IMR-90 (cell line): ENCODE results near the gene SEMA4D. TPM values are rescaled to one million over a fixed set of nuclear protein-coding genes. Genes with fewer than 3 reads are reported as not detected.

Experiments
- ATAC-seq: fragments of 200-7000 bp; cut with Tn5 transposase; 2 replicates; pipeline ENCODE4 v1.9.1; 2020; ENCODE audit warnings: low read depth, mild to moderate bottlenecking, moderate library complexity
- BruUV-seq: library from RNA; stranded (reverse); fragments of 400-500 nt; replicated peaks from 2 replicates; lab custom pipeline; 2021; lab: Mats Ljungman, UMichigan
- CTCF ChIA-PET: fragments of 300-600 bp; formaldehyde crosslinking; extraction: SDS; loops from one replicate; lab custom pipeline; 2021; ENCODE audit warnings: antibody characterized with exemption; lab: Yijun Ruan, JAX
- POLR2A ChIA-PET: fragments of 300-600 bp; sonication (Branson Sonifier 250); formaldehyde crosslinking; loops from one replicate; lab custom pipeline; 2022; ENCODE audit warnings: antibody characterized with exemption; ENCODE audit not compliant: unreplicated experiment; lab: Charles Lee
- DNase-seq: peaks from one replicate; pipeline ENCODE4 v3.0.0; 2013
- H2AFZ ChIP-seq: replicated peaks from 2 replicates; pipeline ENCODE3; 2013; ENCODE audit warnings: low read length, mild to moderate bottlenecking; ENCODE audit not compliant: poor library complexity
- H2AK5ac ChIP-seq: 2 replicates; pipeline ENCODE4 v1.6.1; 2013; ENCODE audit warnings: low read depth, low read length, inconsistent platforms
- H2AK9ac ChIP-seq: replicated peaks from 2 replicates; pipeline ENCODE3; 2013; ENCODE audit warnings: mild to moderate bottlenecking, low read depth, low read length, moderate library complexity; ENCODE audit not compliant: poor library complexity
- H2BK120ac ChIP-seq: 2 replicates; pipeline ENCODE4 v1.6.1; 2013; ENCODE audit warnings: low read depth, low read length, inconsistent platforms
- H2BK15ac ChIP-seq: 3 replicates; pipeline ENCODE4 v1.6.1; 2013; ENCODE audit warnings: low read depth, low read length, inconsistent platforms
- H2BK20ac ChIP-seq: 2 replicates; pipeline ENCODE4 v1.6.1; 2013; ENCODE audit warnings: low read depth, mild to moderate bottlenecking, inconsistent platforms, low read length, moderate library complexity
- H2BK5ac ChIP-seq: 2 replicates; pipeline ENCODE4 v1.6.1; 2013; ENCODE audit warnings: mild to moderate bottlenecking, low read depth, low read length, inconsistent platforms; ENCODE audit not compliant: poor library complexity, severe bottlenecking
- H3K14ac ChIP-seq: replicated peaks from 2 replicates; pipeline ENCODE4 v1.6.1; 2013; ENCODE audit warnings: low read depth, low read length, inconsistent platforms
- H3K18ac ChIP-seq: 2 replicates; pipeline ENCODE4 v1.6.1; 2013; ENCODE audit warnings: low read depth, low read length, control low read depth
- H3K23ac ChIP-seq: 2 replicates; pipeline ENCODE4 v1.6.1; 2013; ENCODE audit warnings: low read depth, low read length, inconsistent platforms
- H3K27ac ChIP-seq: 2 replicates; pipeline ENCODE4 v1.5.1; 2013; ENCODE audit warnings: mild to moderate bottlenecking, control low read depth, low read length; ENCODE audit not compliant: insufficient read depth
- H3K27me3 ChIP-seq: 2 replicates; pipeline ENCODE4 v1.6.1; 2013; ENCODE audit warnings: low read length; ENCODE audit not compliant: control insufficient read depth, insufficient read depth
- H3K36me3 ChIP-seq: 2 replicates; pipeline ENCODE4 v1.6.1; 2013; ENCODE audit warnings: low read length, mixed read lengths; ENCODE audit not compliant: control insufficient read depth, insufficient read depth
- H3K4ac ChIP-seq: 2 replicates; pipeline ENCODE4 v1.6.1; 2013; ENCODE audit warnings: low read depth, low read length, inconsistent platforms
- H3K4me1 ChIP-seq: 2 replicates; pipeline ENCODE4 v1.6.1; 2013; ENCODE audit warnings: low read length, mixed read lengths; ENCODE audit not compliant: control insufficient read depth, insufficient read depth
- H3K4me2 ChIP-seq: 2 replicates; pipeline ENCODE4 v1.6.1; 2013; ENCODE audit warnings: low read depth, mild to moderate bottlenecking, control low read depth, low read length, moderate library complexity
- H3K4me3 ChIP-seq: 2 replicates; pipeline ENCODE4 v1.5.1; 2013; ENCODE audit warnings: low read depth, mild to moderate bottlenecking, control low read depth, low read length, moderate library complexity; ENCODE audit not compliant: insufficient read depth
- H3K56ac ChIP-seq: 2 replicates; pipeline ENCODE4 v1.6.1; 2013; ENCODE audit warnings: low read length, inconsistent platforms; ENCODE audit not compliant: insufficient read depth; ENCODE audit errors: extremely low read depth
- H3K79me1 ChIP-seq, 2 experiments: 2 replicates each; pipeline ENCODE4 v1.6.1; 2013; ENCODE audit warnings: low read length in 2 of 2, inconsistent platforms in 1 of 2, low read depth in 1 of 2
- H3K9ac ChIP-seq: 2 replicates; pipeline ENCODE4 v1.6.1; 2013; ENCODE audit warnings: low read depth, low read length, control low read depth
- H3K9me1 ChIP-seq: 2 replicates; pipeline ENCODE4 v1.6.1; 2013; ENCODE audit warnings: low read length, inconsistent platforms; ENCODE audit not compliant: insufficient read depth
- H3K9me3 ChIP-seq: 2 replicates; pipeline ENCODE4 v1.6.1; 2013; ENCODE audit warnings: low read length; ENCODE audit not compliant: control insufficient read depth, insufficient read depth
- H4K20me1 ChIP-seq: 2 replicates; pipeline ENCODE4 v1.6.1; 2013; ENCODE audit warnings: low read length, inconsistent platforms; ENCODE audit not compliant: insufficient read depth
- H4K5ac ChIP-seq: 2 replicates; pipeline ENCODE4 v1.6.1; 2013; ENCODE audit warnings: mild to moderate bottlenecking, low read depth, low read length, control low read depth
- H4K8ac ChIP-seq, 2 experiments: 2 replicates each; pipeline ENCODE4 v1.6.1; 2013; ENCODE audit warnings: low read depth in 2 of 2, low read length in 2 of 2, control low read depth in 1 of 2, inconsistent platforms in 1 of 2
- H4K91ac ChIP-seq: 2 replicates; pipeline ENCODE4 v1.6.1; 2013; ENCODE audit warnings: low read depth, low read length, inconsistent platforms; ENCODE audit not compliant: insufficient read depth
- CEBPB ChIP-seq: IDR thresholded peaks from 2 replicates; pipeline ENCODE4 v1.6.1; 2012; ENCODE audit warnings: low read depth, low read length, improper control_type of control experiment
- MAFK ChIP-seq: IDR thresholded peaks from 2 replicates; pipeline ENCODE4 v1.6.1; 2012; ENCODE audit warnings: low read depth, low read length, improper control_type of control experiment
- MAZ ChIP-seq: IDR thresholded peaks from 2 replicates; pipeline ENCODE4 v1.6.1; 2012; ENCODE audit warnings: low read depth, mild to moderate bottlenecking, low read length, improper control_type of control experiment, moderate library complexity, borderline replicate concordance
- POLR2A ChIP-seq: IDR thresholded peaks from 2 replicates; pipeline ENCODE4 v1.6.1; 2012; ENCODE audit warnings: mild to moderate bottlenecking, low read depth, low read length
- WGBS, 2 experiments: methylation state at CpG; one replicate each; pipeline versions ENCODE4 v1.1.5 to v1.1.7; 2013; ENCODE audit warnings: missing lambda C conversion rate in 2 of 2; ENCODE audit not compliant: insufficient read length in 1 of 2; ENCODE audit errors: extremely low coverage in 2 of 2; 5-methylcytosine and 5-hydroxymethylcytosine counted together
- dilution Hi-C: fragments of 300-500 bp; cut with HindIII; formaldehyde crosslinking; loops from one replicate; pipeline ENCODE4 v1.14.3; 2018; ENCODE audit warnings: low sequenced_read_pairs; ENCODE audit not compliant: unreplicated experiment
- in situ Hi-C: fragments of 300-500 bp; cut with MboI; formaldehyde crosslinking; loops from 3 replicates; pipeline ENCODE4 v1.14.3; 2019; ENCODE audit warnings: low sequenced_read_pairs, inconsistent platforms, mixed read lengths
- intact Hi-C: fragments of 100-400 bp; cut with micrococcal nuclease; formaldehyde crosslinking; loops from 2 replicates; pipeline ENCODE4 v1.10.0; 2022
- polyA plus RNA-seq, 3 experiments: library from polyadenylated mRNA; depleted of rRNA; stranded (reverse); fragments of >200 nt; gene quantifications; 2 replicates each; pipeline ENCODE4 v1.2.3, GENCODE V29; 2012; ENCODE audit warnings: low replicate concordance in 1 of 3
- total RNA-seq: library from RNA; depleted of rRNA; stranded (reverse); fragments of >200 nt; gene quantifications from 2 replicates; pipeline ENCODE4 v1.2.3, GENCODE V29; 2012
- TF ChIP-seq, protein P1 (sequence below): conservative IDR thresholded peaks from 2 replicates; pipeline ENCODE4 v1.5.1; 2012; ENCODE audit warnings: mild to moderate bottlenecking, low read depth, low read length, improper control_type of control experiment

SEMA4D gene
- total and polyA plus RNA-seq, 2 of the 4 experiments (the other 2 are of a cell fraction) = 0.90 to 1.5 TPM

GRCh38 chr9:89346696-89347095 is 151.2 kb downstream of the SEMA4D start:
- no peak overlapping the region for H2AFZ ChIP-seq
- no peaks in the 10 kb centered on the region for H3K27me3 ChIP-seq
- H4K8ac ChIP-seq = no peak overlapping the region
- no peak overlapping the region for H3K4me3 ChIP-seq
- no peak overlapping the region for H3K18ac ChIP-seq
- H2BK20ac ChIP-seq = no peak overlapping the region
- intact Hi-C loops = no loop called here
- peaks cover 5% of the 10 kb centered on the region; the same call in 1 of the 2 replicates for H3K4me1 ChIP-seq
- peaks cover 0 to 2% of the 10 kb centered on the region in 2 experiments; a peak in 2 of 4 replicates for H3K79me1 ChIP-seq
- H2BK15ac ChIP-seq = no peak overlapping the region
- H3K9ac ChIP-seq = no peak overlapping the region
- H3K9me1 ChIP-seq = no peaks in the 10 kb centered on the region; the same call in 1 of the 2 replicates
- POLR2A ChIA-PET = no interaction called here
- DNase-seq (no peak), ATAC-seq (no peak)
- no peak overlapping the region for H2AK5ac ChIP-seq
- H2AK9ac ChIP-seq = no peak overlapping the region
- H3K4me2 ChIP-seq = no peak overlapping the region
- no peak overlapping the region for H2BK5ac ChIP-seq
- no peak overlapping the region for H4K5ac ChIP-seq
- no TSS peak for BruUV-seq
- no CpG with 5 or more reads among the region's 9 CpGs for WGBS, 2 experiments
- no peaks in the 10 kb centered on the region for H3K9me3 ChIP-seq
- TF ChIP-seq POLR2A (no peak), CEBPB (no peak), MAFK (no peak), MAZ (no peak)
- TF ChIP-seq, protein P1, sequence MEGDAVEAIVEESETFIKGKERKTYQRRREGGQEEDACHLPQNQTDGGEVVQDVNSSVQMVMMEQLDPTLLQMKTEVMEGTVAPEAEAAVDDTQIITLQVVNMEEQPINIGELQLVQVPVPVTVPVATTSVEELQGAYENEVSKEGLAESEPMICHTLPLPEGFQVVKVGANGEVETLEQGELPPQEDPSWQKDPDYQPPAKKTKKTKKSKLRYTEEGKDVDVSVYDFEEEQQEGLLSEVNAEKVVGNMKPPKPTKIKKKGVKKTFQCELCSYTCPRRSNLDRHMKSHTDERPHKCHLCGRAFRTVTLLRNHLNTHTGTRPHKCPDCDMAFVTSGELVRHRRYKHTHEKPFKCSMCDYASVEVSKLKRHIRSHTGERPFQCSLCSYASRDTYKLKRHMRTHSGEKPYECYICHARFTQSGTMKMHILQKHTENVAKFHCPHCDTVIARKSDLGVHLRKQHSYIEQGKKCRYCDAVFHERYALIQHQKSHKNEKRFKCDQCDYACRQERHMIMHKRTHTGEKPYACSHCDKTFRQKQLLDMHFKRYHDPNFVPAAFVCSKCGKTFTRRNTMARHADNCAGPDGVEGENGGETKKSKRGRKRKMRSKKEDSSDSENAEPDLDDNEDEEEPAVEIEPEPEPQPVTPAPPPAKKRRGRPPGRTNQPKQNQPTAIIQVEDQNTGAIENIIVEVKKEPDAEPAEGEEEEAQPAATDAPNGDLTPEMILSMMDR = no peak
- dilution Hi-C loops = no loop called here
- H3K4ac ChIP-seq = no peak overlapping the region
- H3K56ac ChIP-seq = no peak overlapping the region
- H3K27ac ChIP-seq = no peak overlapping the region
- CTCF ChIA-PET = no interaction called here
- in situ Hi-C loops = no loop called here
- no peak overlapping the region for H4K91ac ChIP-seq
- H3K36me3 ChIP-seq = peaks cover 63% of the 10 kb centered on the region
- no peak overlapping the region for H3K14ac ChIP-seq
- H2BK120ac ChIP-seq = no peak overlapping the region
- peaks cover 4% of the 10 kb centered on the region; the same call in 1 of the 2 replicates for H4K20me1 ChIP-seq
- no peak overlapping the region for H3K23ac ChIP-seq
